Gastrocnemius medialis (tissue), 4 donors: ENCODE measurements around the gene MBTPS1.

Experiments
- POLR2A ChIP-seq, 2 donors: fragments of 450-650 bp; IDR thresholded peaks; one replicate each; pipeline ENCODE4 v1.6.1; 2017; ENCODE audit warnings: antibody characterized with exemption in 2 of 2, mild to moderate bottlenecking in 2 of 2, moderate library complexity in 2 of 2
- TF ChIP-seq, protein P1 (sequence below), 5 experiments: fragments of 450-650 bp in 3 of 5; fragments of 200-600 bp in 2 of 5; sonication (generic) in 2 of 5; IDR thresholded peaks in 4 of 5; conservative IDR thresholded peaks in 1 of 5; 1 replicate in 4 of 5; 2 replicates in 1 of 5; pipeline ENCODE4 v1.5.1; 2016 to 2019; ENCODE audit warnings: antibody characterized with exemption in 5 of 5, mild to moderate bottlenecking in 3 of 5, moderate library complexity in 3 of 5

DNA sequence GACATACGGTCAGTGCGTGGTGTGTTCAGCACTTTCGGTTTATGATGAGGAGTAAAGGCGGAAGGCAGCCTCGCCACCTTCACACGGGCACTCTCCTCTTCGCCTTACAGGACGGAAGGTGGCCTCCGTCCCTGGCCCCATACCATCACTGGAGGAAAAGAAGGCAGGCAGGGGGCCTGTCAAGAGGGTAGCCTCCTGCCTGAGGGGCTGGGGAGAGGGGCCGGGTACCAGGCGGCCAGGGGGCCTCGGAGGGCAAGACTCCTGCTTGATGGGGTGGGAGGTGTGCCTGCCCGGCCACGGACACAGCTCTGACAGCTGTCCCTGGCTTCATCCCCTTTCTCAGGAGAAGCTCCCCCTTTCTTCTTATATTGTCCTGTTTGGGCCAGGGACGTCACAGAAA lies 58.5 kb downstream of the MBTPS1 start:
- TF ChIP-seq, protein P1, sequence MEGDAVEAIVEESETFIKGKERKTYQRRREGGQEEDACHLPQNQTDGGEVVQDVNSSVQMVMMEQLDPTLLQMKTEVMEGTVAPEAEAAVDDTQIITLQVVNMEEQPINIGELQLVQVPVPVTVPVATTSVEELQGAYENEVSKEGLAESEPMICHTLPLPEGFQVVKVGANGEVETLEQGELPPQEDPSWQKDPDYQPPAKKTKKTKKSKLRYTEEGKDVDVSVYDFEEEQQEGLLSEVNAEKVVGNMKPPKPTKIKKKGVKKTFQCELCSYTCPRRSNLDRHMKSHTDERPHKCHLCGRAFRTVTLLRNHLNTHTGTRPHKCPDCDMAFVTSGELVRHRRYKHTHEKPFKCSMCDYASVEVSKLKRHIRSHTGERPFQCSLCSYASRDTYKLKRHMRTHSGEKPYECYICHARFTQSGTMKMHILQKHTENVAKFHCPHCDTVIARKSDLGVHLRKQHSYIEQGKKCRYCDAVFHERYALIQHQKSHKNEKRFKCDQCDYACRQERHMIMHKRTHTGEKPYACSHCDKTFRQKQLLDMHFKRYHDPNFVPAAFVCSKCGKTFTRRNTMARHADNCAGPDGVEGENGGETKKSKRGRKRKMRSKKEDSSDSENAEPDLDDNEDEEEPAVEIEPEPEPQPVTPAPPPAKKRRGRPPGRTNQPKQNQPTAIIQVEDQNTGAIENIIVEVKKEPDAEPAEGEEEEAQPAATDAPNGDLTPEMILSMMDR (IDR thresholded peaks at IDR 0.05 in 4 of 5, conservative IDR thresholded peaks at IDR 0.05 in 1 of 5), result no peak
- TF ChIP-seq POLR2A (IDR thresholded peaks at IDR 0.05), result no peak
